GM12878 (cell line): ENCODE data around the gene CDH4. TPM values are rescaled to one million over a fixed set of nuclear protein-coding genes. Genes with fewer than 3 reads are reported as not detected.

Experiments used
- MLLT1 ChIP-seq: fragments of 450-650 bp; IDR thresholded peaks from 2 replicates; pipeline ENCODE4 v1.6.1; 2016; ENCODE audit warnings: mild to moderate bottlenecking
- RB1 ChIP-seq: fragments of 450-650 bp; formaldehyde crosslinking; IDR thresholded peaks from 2 replicates; pipeline ENCODE4 v1.6.1; 2017; ENCODE audit warnings: mild to moderate bottlenecking, borderline replicate concordance
- REST ChIP-seq: IDR thresholded peaks from 2 replicates; pipeline ENCODE4 v1.6.1; 2012; ENCODE audit warnings: mild to moderate bottlenecking, low read depth, low read length
- USF2 ChIP-seq: IDR thresholded peaks from 2 replicates; pipeline ENCODE4 v1.6.1; 2011; ENCODE audit warnings: low read depth, low read length, improper control_type of control experiment, borderline replicate concordance
- polyA plus RNA-seq, 11 experiments: library from polyadenylated mRNA; depleted of rRNA in 4 of 11; unstranded in 6 of 11; stranded (reverse) in 5 of 11; fragments of >200 nt; fragmentation: Nextera tagmentation in 4 of 11; fragmentation: Illumina TruSeq in 1 of 11; extraction: Ambion mirVana in 4 of 11; extraction: Trizol in 1 of 11; gene quantifications; 1 replicate in 1 of 11; 2 replicates in 10 of 11; pipeline versions ENCODE4 v1.2.1 to v1.2.3, GENCODE V29; 2011 to 2016; ENCODE audit warnings: inconsistent platforms in 2 of 11, missing spikeins in 2 of 11, low read depth in 1 of 11
- total RNA-seq, 4 experiments: library from RNA; depleted of rRNA in 3 of 4; stranded (reverse); fragments of >200 nt in 3 of 4; fragmentation: Illumina TruSeq in 1 of 4; extraction: Trizol in 1 of 4; gene quantifications; 2 replicates each; pipeline versions ENCODE4 v1.2.1 to v1.2.3, GENCODE V29; 2013 to 2021

The CDH4 gene
- total and polyA plus RNA-seq, 10 of the 15 experiments (the other 5 are each of a cell fraction or from before 2014, with no cell fraction given) = not detected

GRCh38 chr20:61520893-61521460 lies 268.9 kb downstream of the CDH4 start (continued):
- TF ChIP-seq REST (no peak), RB1 (no peak), MLLT1 (no peak), USF2 (no peak)
- TF ChIP-seq, all 136 proteins: peak for 0
